Glutamatergic neuron (in vitro differentiated cells): ENCODE results near the gene SLC1A6. TPM values are rescaled to one million over a fixed set of nuclear protein-coding genes. Genes with fewer than 3 reads are reported as not detected.

Experiments
- DNase-seq: peaks from one replicate; pipeline ENCODE4 v3.0.0; 2022
- H3K27ac Mint-ChIP-seq: one replicate; pipeline ENCODE4 v1.8.0; 2020; ENCODE audit warnings: mild to moderate bottlenecking, mixed read lengths, inconsistent platforms; ENCODE audit not compliant: unreplicated experiment
- H3K27me3 Mint-ChIP-seq: one replicate; pipeline ENCODE4 v1.8.0; 2020; ENCODE audit warnings: mild to moderate bottlenecking, moderate library complexity, mixed read lengths, inconsistent platforms; ENCODE audit not compliant: unreplicated experiment
- H3K36me3 Mint-ChIP-seq: one replicate; pipeline ENCODE4 v1.8.0; 2020; ENCODE audit warnings: mild to moderate bottlenecking, mixed read lengths, inconsistent platforms; ENCODE audit not compliant: unreplicated experiment
- H3K4me1 Mint-ChIP-seq: one replicate; pipeline ENCODE4 v1.8.0; 2020; ENCODE audit warnings: mild to moderate bottlenecking, low read depth, mixed read lengths, inconsistent platforms; ENCODE audit not compliant: unreplicated experiment
- H3K4me3 Mint-ChIP-seq: one replicate; pipeline ENCODE4 v1.8.0; 2020; ENCODE audit warnings: mild to moderate bottlenecking, mixed read lengths, inconsistent platforms; ENCODE audit not compliant: unreplicated experiment
- H3K9me3 Mint-ChIP-seq: one replicate; pipeline ENCODE4 v1.8.0; 2020; ENCODE audit warnings: mild to moderate bottlenecking, moderate library complexity, mixed read lengths, inconsistent platforms; ENCODE audit not compliant: unreplicated experiment
- CTCF ChIP-seq: fragments of 200-600 bp; sonication (generic); IDR thresholded peaks from one replicate; pipeline ENCODE4 v1.5.0; 2021; ENCODE audit not compliant: partially characterized antibody, unreplicated experiment
- total RNA-seq: library from RNA; stranded (reverse); fragmentation: NEBNext Ultra II Directional; extraction: Animal tissue kit (Norgen Biotek cat#: 25700); gene quantifications from one replicate; pipeline ENCODE4 v1.2.1, GENCODE V29; 2021; ENCODE audit not compliant: unreplicated experiment

Gene SLC1A6
- total RNA-seq, 1 donor from 2014 or later: 22.8 TPM

- no peaks in the 10 kb centered on the region for H3K27me3 Mint-ChIP-seq
- DNase-seq: no peak
- H3K4me3 Mint-ChIP-seq: no peak overlapping the region
- H3K36me3 Mint-ChIP-seq: no peaks in the 10 kb centered on the region
- no peaks in the 10 kb centered on the region for H3K4me1 Mint-ChIP-seq
- H3K27ac Mint-ChIP-seq: no peak overlapping the region
- H3K9me3 Mint-ChIP-seq: peaks cover 6% of the 10 kb centered on the region
- no peak for TF ChIP-seq CTCF
Observed at GRCh38 chr19:14940266-14940665, 39.4 kb downstream of the SLC1A6 start.

DNA sequence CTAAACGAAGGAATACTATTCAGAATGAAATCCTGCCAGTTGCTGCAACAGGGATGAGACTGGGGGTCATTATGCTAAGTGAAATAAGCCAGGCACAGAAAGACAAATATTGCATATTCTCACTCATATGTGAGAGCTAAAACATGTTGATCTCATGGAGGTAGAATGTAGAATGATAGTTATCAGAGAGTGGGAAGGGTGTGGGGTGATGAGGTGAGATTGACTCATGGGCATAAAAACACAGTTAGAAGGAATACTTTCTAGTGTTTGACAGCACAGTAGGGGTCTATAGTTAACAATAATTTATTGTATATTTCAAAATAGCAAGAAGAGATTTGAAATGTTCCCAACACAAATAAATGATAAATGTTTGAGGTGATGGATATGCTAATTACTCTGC is 46.2 kb downstream of the SLC1A6 start:
- no peak for TF ChIP-seq CTCF
- peaks cover 2% of the 10 kb centered on the region for H3K9me3 Mint-ChIP-seq
- no peak overlapping the region for H3K27ac Mint-ChIP-seq
- no peaks in the 10 kb centered on the region for H3K4me1 Mint-ChIP-seq
- H3K4me3 Mint-ChIP-seq: no peak overlapping the region
- no peaks in the 10 kb centered on the region for H3K27me3 Mint-ChIP-seq
- no peak for DNase-seq
- no peaks in the 10 kb centered on the region for H3K36me3 Mint-ChIP-seq

GRCh38 chr19:14916848-14917247 is 62.8 kb downstream of the SLC1A6 start:
- H3K4me1 Mint-ChIP-seq: peaks cover 11% of the 10 kb centered on the region
- peaks cover 6% of the 10 kb centered on the region for H3K27me3 Mint-ChIP-seq
- peaks cover 6% of the 10 kb centered on the region for H3K36me3 Mint-ChIP-seq
- no peak overlapping the region for H3K4me3 Mint-ChIP-seq
- no peak overlapping the region for H3K27ac Mint-ChIP-seq
- H3K9me3 Mint-ChIP-seq: peaks cover 2% of the 10 kb centered on the region
- TF ChIP-seq CTCF: peak; percentile 28
- DNase-seq: no peak

- no peak for DNase-seq
- peaks cover 2% of the 10 kb centered on the region for H3K9me3 Mint-ChIP-seq
- no peak overlapping the region for H3K4me3 Mint-ChIP-seq
- H3K4me1 Mint-ChIP-seq: peaks cover 11% of the 10 kb centered on the region
- TF ChIP-seq CTCF: no peak
- H3K27me3 Mint-ChIP-seq: peaks cover 8% of the 10 kb centered on the region
- H3K36me3 Mint-ChIP-seq: peaks cover 6% of the 10 kb centered on the region
- H3K27ac Mint-ChIP-seq: no peak overlapping the region
Observed at GRCh38 chr19:14915116-14915515, 64.5 kb downstream of the SLC1A6 start.

DNA sequence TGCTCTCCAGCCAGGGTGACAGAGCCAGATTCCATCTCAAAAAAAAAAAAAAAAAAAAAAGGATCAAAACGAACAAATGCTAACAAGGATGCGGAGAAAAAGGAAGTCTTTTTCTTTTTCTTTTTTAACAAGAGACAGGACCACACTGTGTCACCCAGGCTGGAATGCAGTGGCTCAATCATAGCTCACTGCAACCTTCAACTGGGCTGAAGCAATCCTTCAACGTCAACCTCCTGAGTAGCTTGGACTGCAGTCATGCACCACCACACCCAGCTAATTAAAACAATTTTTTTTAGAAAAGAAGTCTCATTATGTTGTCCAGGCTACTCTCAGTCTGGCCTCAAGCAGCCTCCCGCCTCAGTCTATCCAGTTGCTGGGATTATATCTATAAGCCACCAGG is 73.0 kb downstream of the SLC1A6 start:
- no peaks in the 10 kb centered on the region for H3K36me3 Mint-ChIP-seq
- H3K27ac Mint-ChIP-seq: no peak overlapping the region
- no peak for TF ChIP-seq CTCF
- no peak overlapping the region for H3K4me3 Mint-ChIP-seq
- H3K27me3 Mint-ChIP-seq: peaks cover 2% of the 10 kb centered on the region
- DNase-seq: no peak
- no peaks in the 10 kb centered on the region for H3K4me1 Mint-ChIP-seq
- peaks cover 2% of the 10 kb centered on the region for H3K9me3 Mint-ChIP-seq
